NAMALWA (cell line): ENCODE results near the gene FXN.
"Not testable (repeated sequence)": the region's sequence is repeated elsewhere in the genome, so short reads cannot be mapped to it uniquely, and the experiment has no call there.

Experiments
- DNase-seq: peaks from one replicate; pipeline ENCODE4 v3.0.0-alpha.2; 2015; ENCODE audit warnings: low spot score

FXN gene

DNA sequence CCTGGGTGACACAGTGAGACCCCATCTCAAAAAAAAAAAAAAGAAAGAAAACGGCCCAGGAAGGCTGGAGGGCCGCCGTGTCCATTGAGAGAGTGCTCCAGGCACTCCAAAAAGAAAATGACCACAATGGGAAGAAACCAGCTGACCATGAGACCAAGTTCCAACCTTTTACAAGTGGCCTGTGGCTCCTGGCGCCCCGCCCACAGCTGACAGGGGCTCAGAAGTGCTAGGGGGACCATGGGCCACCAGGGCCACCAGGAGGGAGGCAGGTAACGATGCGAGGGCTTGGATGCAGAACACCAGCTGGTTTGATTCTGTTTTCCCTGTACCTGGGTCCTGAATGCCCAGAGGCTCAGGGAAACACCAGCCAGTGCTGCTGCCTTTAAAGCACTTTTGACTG lies 34.6 kb downstream of the FXN start:
- DNase-seq = no peak

DNA sequence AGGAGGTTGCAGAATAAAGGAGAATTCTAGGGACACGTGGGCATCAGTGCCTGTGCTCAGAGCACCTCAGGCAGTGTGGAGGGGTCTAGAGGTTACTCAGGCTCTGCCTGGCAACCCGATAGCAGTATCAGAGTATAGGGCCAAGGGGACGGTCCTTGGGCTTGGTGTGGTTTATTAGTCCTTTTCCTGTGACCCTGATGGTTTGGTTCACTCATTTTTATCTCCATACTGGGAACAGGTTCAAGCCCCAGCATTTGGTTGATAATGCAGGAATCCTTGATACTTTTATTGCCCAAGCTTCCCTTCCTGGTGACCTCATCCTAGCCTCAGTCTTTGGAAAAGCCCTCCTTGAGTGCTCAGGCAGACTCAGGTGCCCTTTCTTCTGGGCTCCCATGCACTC lies 35.5 kb downstream of the FXN start:
- no peak for DNase-seq

DNA sequence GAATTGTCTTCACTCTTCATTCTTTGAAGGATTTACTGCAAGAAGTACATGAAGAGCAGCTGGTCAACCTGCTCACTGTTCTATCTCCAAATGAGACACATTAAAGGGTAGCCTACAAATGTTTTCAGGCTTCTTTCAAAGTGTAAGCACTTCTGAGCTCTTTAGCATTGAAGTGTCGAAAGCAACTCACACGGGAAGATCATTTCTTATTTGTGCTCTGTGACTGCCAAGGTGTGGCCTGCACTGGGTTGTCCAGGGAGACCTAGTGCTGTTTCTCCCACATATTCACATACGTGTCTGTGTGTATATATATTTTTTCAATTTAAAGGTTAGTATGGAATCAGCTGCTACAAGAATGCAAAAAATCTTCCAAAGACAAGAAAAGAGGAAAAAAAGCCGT lies 37.6 kb downstream of the FXN start:
- no peak for DNase-seq

DNA sequence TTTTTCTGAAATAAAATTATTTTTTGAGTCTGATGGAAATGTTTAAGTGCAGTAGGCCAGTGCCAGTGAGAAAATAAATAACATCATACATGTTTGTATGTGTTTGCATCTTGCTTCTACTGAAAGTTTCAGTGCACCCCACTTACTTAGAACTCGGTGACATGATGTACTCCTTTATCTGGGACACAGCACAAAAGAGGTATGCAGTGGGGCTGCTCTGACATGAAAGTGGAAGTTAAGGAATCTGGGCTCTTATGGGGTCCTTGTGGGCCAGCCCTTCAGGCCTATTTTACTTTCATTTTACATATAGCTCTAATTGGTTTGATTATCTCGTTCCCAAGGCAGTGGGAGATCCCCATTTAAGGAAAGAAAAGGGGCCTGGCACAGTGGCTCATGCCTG lies 39.2 kb downstream of the FXN start:
- no peak for DNase-seq

DNA sequence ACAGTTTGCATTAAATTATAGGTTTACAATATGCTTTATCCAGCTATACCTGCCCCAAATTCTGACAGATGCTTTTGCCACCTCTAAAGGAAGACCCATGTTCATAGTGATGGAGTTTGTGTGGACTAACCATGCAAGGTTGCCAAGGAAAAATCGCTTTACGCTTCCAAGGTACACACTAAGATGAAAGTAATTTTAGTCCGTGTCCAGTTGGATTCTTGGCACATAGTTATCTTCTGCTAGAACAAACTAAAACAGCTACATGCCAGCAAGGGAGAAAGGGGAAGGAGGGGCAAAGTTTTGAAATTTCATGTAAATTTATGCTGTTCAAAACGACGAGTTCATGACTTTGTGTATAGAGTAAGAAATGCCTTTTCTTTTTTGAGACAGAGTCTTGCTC lies 41.0 kb downstream of the FXN start:
- DNase-seq = no peak

DNA sequence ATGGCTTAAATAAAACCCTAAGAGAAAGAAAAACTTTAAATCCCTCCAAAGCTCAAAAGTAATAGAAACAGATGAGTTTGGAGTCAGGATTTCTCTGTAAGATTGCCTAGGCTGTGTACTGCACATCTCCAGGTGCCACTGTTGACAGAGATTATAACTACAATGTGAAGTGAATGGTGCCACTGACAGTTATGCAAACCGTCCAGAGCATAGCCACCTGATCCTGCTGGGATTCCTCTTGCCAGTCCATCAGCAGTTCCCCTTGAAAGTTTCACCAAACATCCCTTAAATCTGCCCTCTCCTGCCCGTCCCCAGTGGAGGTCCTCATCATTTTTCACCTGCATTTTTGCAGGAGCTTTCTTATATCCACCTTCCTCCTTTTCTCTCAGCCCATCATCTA lies 42.5 kb downstream of the FXN start:
- DNase-seq = no peak

DNA sequence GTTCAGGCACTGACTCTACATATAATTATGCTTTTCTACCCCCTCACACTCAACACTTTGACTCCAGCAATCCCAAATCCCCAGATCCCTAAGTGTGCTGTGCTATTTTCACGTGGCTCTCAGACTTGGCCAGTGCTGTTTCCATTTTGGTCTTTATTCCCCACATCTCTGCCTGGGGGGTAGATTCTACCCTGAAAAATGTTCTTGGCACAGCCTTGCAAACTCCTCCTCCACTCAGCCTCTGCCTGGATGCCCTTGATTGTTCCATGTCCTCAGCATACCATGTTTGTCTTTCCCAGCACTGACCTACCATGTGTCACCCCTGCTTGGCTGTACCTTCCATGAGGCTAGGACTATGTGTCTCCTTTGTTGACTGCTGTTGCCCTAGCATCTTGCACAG lies 43.0 kb downstream of the FXN start:
- DNase-seq = no peak

DNA sequence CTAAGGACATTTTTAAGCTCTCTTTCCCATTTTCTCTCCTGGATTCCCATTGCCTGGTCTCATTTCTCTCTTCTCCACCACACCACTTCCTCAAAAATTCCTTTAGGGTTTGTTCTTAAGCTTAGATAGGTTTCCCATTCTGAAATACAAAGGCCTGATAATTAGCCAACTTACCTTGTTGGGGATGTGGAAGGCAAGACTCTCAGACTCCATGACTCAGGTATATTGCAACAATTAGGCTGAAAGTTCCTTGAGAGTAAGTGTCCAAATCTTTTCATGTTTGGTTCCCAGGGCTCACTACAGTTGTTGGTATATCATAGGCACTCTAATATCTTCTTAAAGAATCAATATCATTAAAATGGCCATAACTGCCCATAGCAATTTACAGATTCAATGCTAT lies 43.6 kb downstream of the FXN start:
- no peak for DNase-seq

DNA sequence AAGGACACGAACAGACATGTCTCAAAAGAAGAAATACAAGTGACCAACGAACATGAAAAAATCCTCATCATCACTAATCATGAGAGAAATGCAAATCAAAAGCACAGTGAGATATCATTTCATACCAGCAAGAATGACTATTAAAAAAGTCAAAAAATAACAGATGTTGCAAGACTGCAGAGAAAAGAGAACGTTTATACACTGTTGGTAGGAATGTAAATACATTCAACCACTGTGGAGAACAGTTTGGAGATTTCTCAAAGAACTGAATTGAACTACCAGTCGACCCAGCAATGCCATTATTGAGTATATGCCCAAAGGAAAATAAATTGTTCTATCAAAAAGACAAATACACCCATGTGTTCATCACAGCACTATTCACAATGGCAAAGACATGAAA lies 45.7 kb downstream of the FXN start:
- DNase-seq = no peak

DNA sequence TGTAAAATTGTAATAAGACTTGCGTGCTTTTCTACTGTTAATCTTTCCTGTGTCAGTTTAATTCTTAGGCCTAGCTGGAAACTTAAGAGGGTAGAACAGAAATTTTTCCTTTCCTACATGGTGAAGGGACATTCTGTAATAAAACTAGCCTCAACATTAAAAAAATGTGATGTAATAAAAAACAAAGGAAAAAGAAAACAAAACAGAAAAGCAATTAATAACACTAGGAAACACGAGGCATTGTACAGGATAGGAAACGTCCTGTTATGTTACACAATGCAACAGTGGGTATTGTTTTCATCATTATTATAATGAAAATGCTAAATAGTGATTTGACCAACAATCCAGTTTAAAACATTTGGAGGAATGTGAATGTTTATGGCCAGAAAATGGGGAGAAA lies 47.8 kb downstream of the FXN start:
- no peak for DNase-seq

DNA sequence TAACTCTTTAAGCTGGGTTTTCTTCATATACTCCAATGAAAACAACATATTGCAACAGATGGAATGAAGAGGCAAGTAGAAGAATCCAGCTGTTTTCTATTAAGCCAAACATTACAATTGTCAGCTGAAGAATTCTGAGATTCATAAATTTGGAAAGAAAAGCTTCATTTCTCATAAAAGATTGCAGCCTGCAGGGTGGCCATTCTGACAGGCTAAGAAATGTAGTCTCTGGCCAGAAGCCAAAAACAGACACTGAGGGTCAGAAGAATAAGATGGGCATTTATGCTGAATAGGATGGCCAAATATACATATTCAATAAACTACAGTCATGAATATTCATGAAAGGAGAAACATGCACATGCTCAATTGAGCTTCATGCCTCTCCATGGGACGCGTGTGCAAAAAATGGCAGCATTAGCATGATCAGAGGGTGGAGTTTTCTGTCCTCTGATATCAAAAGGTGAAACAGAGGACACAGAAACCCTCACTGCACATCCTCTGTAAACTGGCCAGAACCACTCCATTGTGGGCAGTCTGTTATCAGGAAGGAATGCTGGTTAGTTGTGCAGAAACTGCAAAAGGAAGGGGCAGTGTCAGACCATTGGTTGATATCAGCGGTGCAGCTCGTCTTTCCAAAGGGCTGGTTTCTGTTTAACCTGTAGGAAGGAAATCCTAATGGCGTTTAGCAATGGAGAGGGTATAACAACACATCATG lies 50.2 kb downstream of the FXN start:
- no peak for DNase-seq

DNA sequence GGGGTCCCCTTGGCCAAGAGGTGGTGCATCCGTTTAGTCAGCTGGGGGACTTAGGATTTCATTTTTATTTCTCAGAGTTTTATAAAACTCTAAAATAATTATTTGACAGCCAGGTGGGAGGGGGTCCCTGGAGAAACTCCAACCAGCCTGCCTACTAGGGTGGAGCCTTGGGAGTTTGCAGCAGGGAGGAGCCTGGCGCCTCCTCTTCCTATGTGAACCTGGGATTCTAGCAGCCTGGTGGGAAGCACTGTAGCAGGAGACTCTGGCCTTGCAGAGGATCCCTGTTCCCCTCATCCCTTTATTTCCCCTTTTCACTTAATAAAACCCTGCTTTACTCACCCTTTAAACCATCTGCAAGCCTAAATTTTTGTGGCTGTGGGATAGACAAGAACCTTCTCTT lies 50.8 kb downstream of the FXN start:
- no peak for DNase-seq

DNA sequence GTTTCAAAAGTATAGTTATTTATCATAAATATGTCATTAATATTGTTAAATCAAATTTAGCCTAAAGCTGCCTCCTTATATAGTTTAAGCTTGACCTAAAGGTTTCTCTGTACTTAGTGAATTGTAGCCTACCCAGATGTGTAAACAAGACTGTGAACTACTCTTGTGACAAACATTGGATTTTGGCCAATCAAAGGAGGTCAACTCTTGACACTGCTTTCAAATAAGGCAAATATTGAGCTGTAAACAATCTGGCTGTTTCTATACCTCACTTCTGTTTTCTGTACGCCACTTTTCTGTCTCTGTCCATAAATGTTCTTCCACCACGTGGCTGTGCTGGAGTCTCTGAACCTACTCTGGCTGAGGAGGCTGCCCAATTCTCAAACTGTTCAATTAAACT lies 51.2 kb downstream of the FXN start:
- no peak for DNase-seq

DNA sequence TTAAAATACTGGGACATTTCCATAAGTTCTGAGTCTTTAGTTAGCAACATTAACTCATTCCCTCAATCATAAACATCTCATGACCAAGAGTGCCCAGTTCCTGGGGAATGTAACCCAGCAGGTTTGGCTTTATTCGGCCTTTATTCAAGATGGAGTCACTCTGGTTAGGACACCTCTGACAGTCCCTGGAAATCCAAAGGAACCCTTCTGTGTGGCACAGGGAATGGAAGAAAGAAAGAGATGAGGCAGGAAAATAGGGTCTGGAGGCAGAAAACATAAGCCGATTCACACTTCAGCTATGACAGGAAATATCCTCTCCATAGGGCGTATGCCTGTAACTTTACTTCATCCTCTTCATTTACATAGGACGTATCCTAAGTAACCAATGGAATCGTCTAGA lies 53.5 kb downstream of the FXN start:
- no peak for DNase-seq

DNA sequence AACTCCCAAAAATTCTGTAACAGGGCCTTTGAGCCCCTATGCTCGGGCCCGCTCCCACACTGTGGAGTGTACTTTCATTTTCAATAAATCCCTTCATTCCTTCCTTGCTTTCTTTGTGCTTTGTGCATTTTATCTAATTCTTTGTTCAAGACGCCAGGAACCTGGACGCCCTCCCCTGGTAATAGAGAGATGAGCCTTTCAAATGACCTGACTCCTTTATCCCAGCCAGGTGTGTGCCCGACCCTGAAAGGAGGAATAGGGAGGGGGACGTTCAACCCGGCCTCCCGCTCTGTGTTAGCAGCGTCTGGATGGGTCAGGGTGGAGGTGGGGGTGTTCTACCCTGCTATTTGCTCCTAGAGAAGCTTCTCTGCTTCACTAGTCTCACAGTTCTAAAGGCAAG lies 53.9 kb downstream of the FXN start:
- DNase-seq = no peak

DNA sequence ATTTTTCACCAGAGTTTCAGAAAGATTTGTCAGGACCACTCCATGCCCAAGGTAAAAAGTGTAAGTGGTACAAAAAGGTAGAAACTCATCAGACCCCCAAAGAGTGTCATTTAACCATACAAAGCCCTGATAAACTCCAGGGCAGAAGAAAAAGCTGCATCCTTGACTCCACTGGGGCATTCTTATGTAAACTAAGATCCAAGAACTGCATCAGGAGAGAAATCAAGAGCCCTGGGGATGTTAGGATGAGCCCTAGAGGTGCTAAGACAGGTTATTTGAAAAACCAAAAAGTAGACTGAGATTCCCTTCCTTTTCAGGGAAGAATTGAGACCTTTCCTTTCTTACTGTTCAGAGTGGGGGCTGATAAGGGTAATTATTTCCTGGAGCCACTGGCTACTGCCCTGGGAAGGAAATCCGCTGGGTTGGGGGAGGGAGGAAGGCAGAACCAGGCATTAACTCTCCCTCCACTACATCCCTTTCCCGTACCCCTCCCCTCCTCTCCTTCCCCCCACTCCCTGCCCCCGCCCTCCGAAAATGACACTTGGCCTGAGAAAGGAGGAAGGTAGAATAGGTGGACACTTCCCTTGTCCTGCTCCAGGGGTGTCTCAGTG lies 54.7 kb downstream of the FXN start:
- DNase-seq = no peak

DNA sequence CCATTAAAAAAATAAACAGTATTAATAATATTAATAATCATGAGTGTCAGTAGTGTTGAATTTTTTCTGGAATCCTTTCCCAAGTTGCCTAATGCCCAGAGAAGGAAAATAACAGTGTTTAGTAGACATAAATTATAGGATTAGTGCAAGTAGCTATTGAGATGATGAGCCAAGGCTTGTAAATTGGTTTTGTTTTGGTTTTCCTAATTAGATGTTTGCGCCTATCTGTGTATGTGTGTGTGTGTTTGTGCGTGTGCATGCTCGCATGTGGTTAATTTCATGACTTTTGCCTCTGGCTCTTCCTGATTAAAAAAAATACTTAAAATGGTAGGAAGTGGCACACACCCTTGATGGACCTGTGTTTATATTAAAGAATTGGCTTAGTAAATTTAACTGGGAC lies 55.4 kb downstream of the FXN start:
- DNase-seq = no peak

DNA sequence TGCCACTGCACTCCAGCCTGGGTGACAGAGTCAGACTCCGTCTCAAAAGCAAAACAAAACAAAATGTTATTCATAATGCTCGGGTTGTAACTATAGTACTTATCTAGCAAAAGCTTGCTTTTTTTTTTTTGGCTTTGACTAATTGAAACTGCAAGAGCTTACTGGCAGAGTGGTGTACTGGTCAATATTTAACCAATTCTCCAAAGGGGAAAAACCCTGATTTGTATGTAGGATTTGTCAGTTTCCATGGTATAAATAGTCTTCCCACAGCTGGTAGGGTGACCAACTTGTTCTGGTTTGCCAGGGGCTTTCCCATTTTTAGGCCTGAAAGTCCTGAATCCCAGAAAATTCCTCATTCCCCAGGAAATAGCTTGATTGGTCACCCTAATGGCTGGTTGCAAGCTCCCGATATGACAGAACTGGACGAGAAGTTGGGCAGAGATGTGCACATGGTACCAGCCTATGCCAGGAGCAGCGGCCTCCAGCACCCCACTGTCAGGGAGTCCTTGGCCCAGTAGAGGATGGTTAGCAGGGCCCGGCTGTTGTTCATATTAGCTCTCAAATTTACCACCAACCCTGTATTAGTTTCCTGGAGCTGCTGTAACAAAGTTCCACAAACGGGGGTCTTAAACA lies 58.0 kb downstream of the FXN start:
- no peak for DNase-seq

DNA sequence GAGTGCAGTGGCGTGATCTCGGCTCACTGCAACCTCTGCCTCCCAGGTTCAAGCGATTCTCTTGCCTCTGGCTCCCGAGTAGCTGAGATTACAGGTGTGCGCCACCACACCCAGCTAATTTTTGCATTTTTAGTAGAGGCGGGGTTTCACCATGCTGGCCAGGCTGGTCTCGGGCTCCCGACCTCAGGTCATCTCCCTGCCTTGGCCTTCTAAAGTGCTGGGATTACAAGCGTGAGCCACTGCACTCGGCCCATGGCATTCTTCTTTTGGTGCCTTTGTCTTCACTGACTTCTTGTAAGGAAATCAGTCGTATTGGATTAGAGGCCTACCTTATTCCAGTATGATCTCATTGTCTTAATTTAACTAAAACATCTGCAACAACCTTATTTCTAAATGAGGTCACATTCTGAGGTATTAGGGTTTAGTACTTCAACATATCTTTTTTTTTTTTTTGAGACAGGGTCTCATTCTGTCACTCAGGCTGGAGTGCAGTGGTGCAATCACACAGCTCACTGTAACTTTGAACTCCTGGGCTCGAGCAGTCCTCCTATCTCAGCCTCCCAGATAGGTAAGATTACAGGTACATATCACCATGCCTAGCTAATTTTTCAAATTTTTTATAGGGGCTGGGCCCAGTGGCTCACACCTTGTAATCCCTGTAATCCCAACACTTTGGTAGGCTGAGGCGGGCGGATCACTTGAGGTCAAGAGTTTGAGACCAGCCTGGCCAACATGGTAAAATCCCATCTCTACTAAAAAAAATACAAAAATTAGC lies 59.0 kb downstream of the FXN start:
- not testable (repeated sequence) for DNase-seq

DNA sequence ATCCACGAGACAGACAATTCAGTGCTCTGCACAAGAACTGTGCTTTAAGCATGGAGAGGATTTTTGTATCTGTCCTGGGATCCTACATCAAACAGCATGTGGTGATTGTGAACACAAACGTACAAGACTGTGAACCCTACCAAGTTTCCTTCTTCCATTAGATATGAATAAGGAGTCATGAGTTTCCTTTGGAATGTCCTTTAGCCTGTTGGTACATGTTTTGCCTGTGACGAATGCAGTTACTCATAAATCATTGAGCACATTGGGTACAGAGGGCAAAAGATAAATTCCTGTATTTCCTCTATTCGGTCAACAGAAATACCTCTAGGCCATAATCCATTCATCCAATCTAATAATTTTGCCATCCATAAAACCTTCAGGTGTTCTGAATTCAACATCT lies 61.5 kb downstream of the FXN start:
- no peak for DNase-seq

DNA sequence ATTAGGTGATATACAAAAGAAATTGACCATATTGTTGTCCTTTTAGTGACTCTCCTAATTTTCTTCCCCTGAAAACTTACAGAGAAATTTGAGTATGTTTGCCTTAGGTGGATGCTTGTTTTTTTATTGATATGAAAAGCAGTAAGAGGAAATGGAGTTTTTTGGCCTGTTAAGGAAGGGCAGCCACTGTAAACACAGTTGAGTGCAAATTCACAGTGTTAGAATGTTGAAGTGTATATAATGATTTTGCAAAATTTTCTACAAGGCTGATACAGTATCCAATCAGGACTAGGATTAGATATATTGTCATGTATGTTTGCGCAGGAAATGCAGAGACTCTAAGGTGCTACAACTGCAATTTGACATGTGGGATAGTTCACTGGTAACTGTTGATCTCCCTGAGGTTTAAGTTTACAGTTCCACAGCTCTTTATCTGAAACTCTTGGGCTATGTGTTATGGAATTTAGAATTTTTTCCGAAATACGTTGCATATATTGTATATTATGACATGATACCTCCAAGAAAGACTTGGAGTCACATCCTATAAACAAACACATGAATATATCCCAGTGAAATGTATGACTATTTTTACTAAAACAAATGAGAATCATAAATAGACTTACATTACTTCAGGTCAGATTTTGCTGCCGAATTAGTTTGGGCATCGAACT lies 62.5 kb downstream of the FXN start:
- DNase-seq = no peak

DNA sequence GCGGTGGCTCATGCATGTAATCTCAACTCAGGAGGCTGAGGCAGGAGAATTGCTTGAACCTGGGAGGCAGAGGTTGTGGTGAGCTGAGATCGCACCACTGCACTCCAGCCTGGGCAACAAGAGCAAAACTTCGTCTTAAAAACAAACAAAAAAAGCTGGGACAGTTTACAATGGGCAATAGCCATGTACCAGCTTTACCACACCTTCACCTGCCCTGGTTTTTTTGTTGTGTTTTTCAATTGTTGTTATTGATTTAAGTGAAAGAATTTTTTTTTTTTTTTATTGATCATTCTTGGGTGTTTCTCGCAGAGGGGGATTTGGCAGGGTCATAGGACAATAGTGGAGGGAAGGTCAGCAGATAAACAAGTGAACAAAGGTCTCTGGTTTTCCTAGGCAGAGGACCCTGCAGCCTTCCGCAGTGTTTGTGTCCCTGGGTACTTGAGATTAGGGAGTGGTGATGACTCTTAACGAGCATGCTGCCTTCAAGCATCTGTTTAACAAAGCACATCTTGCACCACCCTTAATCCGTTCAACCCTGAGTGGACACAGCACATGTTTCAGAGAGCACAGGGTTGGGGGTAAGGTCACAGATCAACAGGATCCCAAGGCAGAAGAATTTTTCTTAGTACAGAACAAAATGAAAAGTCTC lies 67.9 kb downstream of the FXN start:
- DNase-seq = not testable (repeated sequence)
